DOHH2 (cell line): Measurements from ENCODE around the gene THSD7A.

Source experiments
- EZH2phosphoT487 ChIP-seq: fragments of 200-600 bp; sonication (generic); IDR thresholded peaks from 2 replicates; pipeline ENCODE4 v1.6.1; 2017; ENCODE audit warnings: borderline replicate concordance, mild to moderate bottlenecking, antibody characterized with exemption, low read length, moderate library complexity, mixed read lengths
- TF ChIP-seq, protein P1 (sequence below): fragments of 200-600 bp; sonication (generic); IDR thresholded peaks from one replicate; pipeline ENCODE4 v1.5.1; 2014; ENCODE audit warnings: antibody characterized with exemption, mild to moderate bottlenecking, low read depth, low read length; ENCODE audit not compliant: poor library complexity, severe bottlenecking

DNA sequence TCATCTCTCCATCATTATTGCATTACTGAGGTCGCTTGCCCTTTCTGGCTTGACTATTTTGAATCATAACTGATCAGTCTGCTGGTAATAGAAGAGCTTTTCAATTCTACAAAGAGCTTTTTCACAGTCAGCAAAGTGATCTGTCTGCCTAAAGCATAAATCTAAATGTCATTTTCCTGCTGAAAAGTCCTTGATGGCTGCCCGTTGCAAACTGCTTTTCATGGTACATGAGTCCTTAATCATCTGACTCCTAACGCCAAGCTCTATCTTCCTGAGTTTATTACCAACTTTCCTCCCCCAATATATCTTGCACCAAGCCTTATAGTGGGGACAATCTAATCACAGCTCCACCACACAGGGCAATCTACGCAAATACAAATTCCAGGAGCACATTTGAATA lies 39.8 kb downstream of the THSD7A start:
- TF ChIP-seq, protein P1, sequence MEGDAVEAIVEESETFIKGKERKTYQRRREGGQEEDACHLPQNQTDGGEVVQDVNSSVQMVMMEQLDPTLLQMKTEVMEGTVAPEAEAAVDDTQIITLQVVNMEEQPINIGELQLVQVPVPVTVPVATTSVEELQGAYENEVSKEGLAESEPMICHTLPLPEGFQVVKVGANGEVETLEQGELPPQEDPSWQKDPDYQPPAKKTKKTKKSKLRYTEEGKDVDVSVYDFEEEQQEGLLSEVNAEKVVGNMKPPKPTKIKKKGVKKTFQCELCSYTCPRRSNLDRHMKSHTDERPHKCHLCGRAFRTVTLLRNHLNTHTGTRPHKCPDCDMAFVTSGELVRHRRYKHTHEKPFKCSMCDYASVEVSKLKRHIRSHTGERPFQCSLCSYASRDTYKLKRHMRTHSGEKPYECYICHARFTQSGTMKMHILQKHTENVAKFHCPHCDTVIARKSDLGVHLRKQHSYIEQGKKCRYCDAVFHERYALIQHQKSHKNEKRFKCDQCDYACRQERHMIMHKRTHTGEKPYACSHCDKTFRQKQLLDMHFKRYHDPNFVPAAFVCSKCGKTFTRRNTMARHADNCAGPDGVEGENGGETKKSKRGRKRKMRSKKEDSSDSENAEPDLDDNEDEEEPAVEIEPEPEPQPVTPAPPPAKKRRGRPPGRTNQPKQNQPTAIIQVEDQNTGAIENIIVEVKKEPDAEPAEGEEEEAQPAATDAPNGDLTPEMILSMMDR = no peak
- TF ChIP-seq EZH2phosphoT487 = no peak
